CD4-positive, alpha-beta T cell (primary cell): ENCODE data around the gene KCTD11. TPM values are rescaled to one million over a fixed set of nuclear protein-coding genes. Genes with fewer than 3 reads are reported as not detected.
A peak's percentile ranks its signal among the peaks of the same experiment; 100 is the strongest.

ENCODE experiments used
- ATAC-seq: fragments of 200-7000 bp; cut with Tn5 transposase; one replicate; pipeline ENCODE4 v1.10.0; 2022; ENCODE audit warnings: mild to moderate bottlenecking; ENCODE audit not compliant: poor library complexity
- CTCF ChIA-PET: fragments of 350-600 bp; sonication (Branson Sonifier 250); formaldehyde crosslinking; loops from one replicate; lab custom pipeline; 2021; ENCODE audit warnings: antibody characterized with exemption, inconsistent platforms; lab: Charles Lee
- POLR2A ChIA-PET: fragments of 350-600 bp; sonication (Branson Sonifier 250); formaldehyde crosslinking; loops from one replicate; lab custom pipeline; 2021; ENCODE audit warnings: antibody characterized with exemption, inconsistent platforms; lab: Charles Lee
- DNase-seq, 14 experiments: peaks; one replicate each; pipeline ENCODE4 v3.0.0-alpha.2; 2013 to 2020; ENCODE audit warnings: mixed read lengths in 2 of 14
- H3K27ac ChIP-seq, 2 donors: one replicate each; pipeline versions ENCODE4 v1.5.1 to v1.7.0; 2013; ENCODE audit warnings: low read length in 2 of 2, low read depth in 1 of 2, mild to moderate bottlenecking in 1 of 2
- H3K27me3 ChIP-seq, 2 experiments: 1 replicate in 1 of 2; 2 replicates in 1 of 2; pipeline versions ENCODE4 v1.6.1 to v1.7.0; 2013; ENCODE audit warnings: low read length in 2 of 2, control low read depth in 1 of 2, mild to moderate bottlenecking in 1 of 2, moderate library complexity in 1 of 2; ENCODE audit not compliant: insufficient read depth in 2 of 2, control insufficient read depth in 1 of 2
- H3K36me3 ChIP-seq: one replicate; pipeline ENCODE4 v1.6.1; 2013; ENCODE audit warnings: low read length, control low read depth; ENCODE audit not compliant: insufficient read depth
- H3K4me1 ChIP-seq: one replicate; pipeline ENCODE4 v1.6.1; 2013; ENCODE audit warnings: low read length, control low read depth; ENCODE audit not compliant: insufficient read depth
- H3K4me3 ChIP-seq: one replicate; pipeline ENCODE4 v1.5.1; 2013; ENCODE audit warnings: mild to moderate bottlenecking, low read length, moderate library complexity
- H3K9me3 ChIP-seq, 2 experiments: 1 replicate in 1 of 2; 2 replicates in 1 of 2; pipeline versions ENCODE4 v1.6.1 to v1.7.0; 2013; ENCODE audit warnings: low read length in 2 of 2, mild to moderate bottlenecking in 2 of 2, control low read depth in 1 of 2, moderate library complexity in 1 of 2; ENCODE audit not compliant: control insufficient read depth in 1 of 2, insufficient read depth in 1 of 2
- H3K27ac Mint-ChIP-seq: one replicate; pipeline ENCODE4 v1.8.0; 2020; ENCODE audit warnings: mixed read lengths
- H3K27me3 Mint-ChIP-seq: one replicate; pipeline ENCODE4 v1.8.0; 2021; ENCODE audit warnings: mixed read lengths
- H3K36me3 Mint-ChIP-seq: one replicate; pipeline ENCODE4 v1.8.0; 2021; ENCODE audit warnings: low read depth, mixed read lengths
- H3K4me1 Mint-ChIP-seq: one replicate; pipeline ENCODE4 v1.8.0; 2021; ENCODE audit warnings: low read depth, mixed read lengths
- H3K4me3 Mint-ChIP-seq: one replicate; pipeline ENCODE4 v1.8.0; 2020; ENCODE audit warnings: mild to moderate bottlenecking, mixed read lengths
- H3K9me3 Mint-ChIP-seq: one replicate; pipeline ENCODE4 v1.8.0; 2020; ENCODE audit warnings: mixed read lengths
- intact Hi-C, 2 experiments: fragments of 100-400 bp; cut with DNase I in 1 of 2; cut with micrococcal nuclease in 1 of 2; formaldehyde crosslinking; loops; one replicate each; pipeline versions ENCODE4 v1.15.1 to v1.9.0; 2023 to 2025; cut with DNase I, micrococcal nuclease
- total RNA-seq, 174 experiments: library from RNA in 2 of 174; stranded (reverse) in 2 of 174; gene quantifications; one replicate each; pipeline ENCODE4 v1.2.3 and lab custom pipeline; 2021 to 2026
- TF ChIP-seq, protein P1 (sequence below): fragments of 200-600 bp; IDR thresholded peaks from one replicate; pipeline ENCODE4 v1.8.0; 2022; ENCODE audit warnings: antibody characterized with exemption, mild to moderate bottlenecking

Gene KCTD11
- total RNA-seq, 2 experiments from 2014 or later, result 1.3 to 1.6 TPM

GRCh38 chr17:7314719-7315569 is 37.0 kb upstream of the KCTD11 start, which contains the start of gene GPS2:
Gene GPS2, minus strand, starts transcription at chr17:7315360. Its CDS starts 308 bp downstream, at chr17:7315052.
- ATAC-seq (peak; percentile 79), DNase-seq (peak; percentile 88 to 97 (median 94))
- H3K27me3 ChIP-seq, result no peaks in the 10 kb centered on the region
- H3K4me1 ChIP-seq, result peaks cover 58% of the 10 kb centered on the region
- H3K4me3 Mint-ChIP-seq, result peak within 1 kb of the TSS; percentile 97
- H3K4me3 ChIP-seq, result peak within 1 kb of the TSS; percentile 86
- H3K36me3 Mint-ChIP-seq, result peaks cover 81% of the 10 kb centered on the region
- peak within 1 kb of the TSS; percentile 95 for H3K27ac Mint-ChIP-seq
- no peaks in the 10 kb centered on the region for H3K9me3 ChIP-seq
- ChIA-PET POLR2A (interaction anchor here (0.7 to 5.4 kb wide), 13 partner anchors 15 to 805 kb away, joined by 3 to 46 read pairs (median 5); partner anchors contain the start of genes ACADVL, ACAP1, DLG4 and DVL2), CTCF (interaction anchor here (1.1 to 1.2 kb wide), 2 partner anchors 19 to 22 kb away, joined by 3 read pairs; partner anchors contain the start of gene ACAP1)
- H3K9me3 Mint-ChIP-seq, result no peaks in the 10 kb centered on the region
- TF ChIP-seq, protein P1, sequence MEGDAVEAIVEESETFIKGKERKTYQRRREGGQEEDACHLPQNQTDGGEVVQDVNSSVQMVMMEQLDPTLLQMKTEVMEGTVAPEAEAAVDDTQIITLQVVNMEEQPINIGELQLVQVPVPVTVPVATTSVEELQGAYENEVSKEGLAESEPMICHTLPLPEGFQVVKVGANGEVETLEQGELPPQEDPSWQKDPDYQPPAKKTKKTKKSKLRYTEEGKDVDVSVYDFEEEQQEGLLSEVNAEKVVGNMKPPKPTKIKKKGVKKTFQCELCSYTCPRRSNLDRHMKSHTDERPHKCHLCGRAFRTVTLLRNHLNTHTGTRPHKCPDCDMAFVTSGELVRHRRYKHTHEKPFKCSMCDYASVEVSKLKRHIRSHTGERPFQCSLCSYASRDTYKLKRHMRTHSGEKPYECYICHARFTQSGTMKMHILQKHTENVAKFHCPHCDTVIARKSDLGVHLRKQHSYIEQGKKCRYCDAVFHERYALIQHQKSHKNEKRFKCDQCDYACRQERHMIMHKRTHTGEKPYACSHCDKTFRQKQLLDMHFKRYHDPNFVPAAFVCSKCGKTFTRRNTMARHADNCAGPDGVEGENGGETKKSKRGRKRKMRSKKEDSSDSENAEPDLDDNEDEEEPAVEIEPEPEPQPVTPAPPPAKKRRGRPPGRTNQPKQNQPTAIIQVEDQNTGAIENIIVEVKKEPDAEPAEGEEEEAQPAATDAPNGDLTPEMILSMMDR, result no peak
- H3K27ac ChIP-seq, result peak within 1 kb of the TSS; percentile 82 to 92
- H3K36me3 ChIP-seq, result peaks cover 70% of the 10 kb centered on the region
- intact Hi-C loops, result loop anchor here (2.0 to 5.0 kb wide), 2 partner anchors 14 to 372 kb away; partner anchors contain the start of genes NEURL4 (in 1 of the 2), TP53 (in 1 of the 2) and WRAP53 (in 1 of the 2)
- H3K27me3 Mint-ChIP-seq, result no peaks in the 10 kb centered on the region
- peaks cover 59% of the 10 kb centered on the region for H3K4me1 Mint-ChIP-seq

GRCh38 chr17:7315570-7316235 is 36.3 kb upstream of the KCTD11 start:
- Histone ChIP-seq H3K4me3 (peak overlapping the region; percentile 86), H3K9me3 (no peaks in the 10 kb centered on the region), H3K36me3 (peaks cover 67% of the 10 kb centered on the region), H3K27ac (peak overlapping the region; percentile 82 to 92), H3K4me1 (peaks cover 51% of the 10 kb centered on the region), H3K27me3 (no peaks in the 10 kb centered on the region)
- no peaks in the 10 kb centered on the region for H3K9me3 Mint-ChIP-seq
- DNase-seq (peak in 2 of 14 experiments; percentile 33 to 51), ATAC-seq (peak; percentile 1)
- ChIA-PET POLR2A (interaction anchor here (0.7 to 5.4 kb wide), 11 partner anchors 14 to 369 kb away, joined by 3 to 46 read pairs (median 6); partner anchors contain the start of genes ACADVL, ACAP1, DLG4 and DVL2), CTCF (interaction anchor here (1.1 to 1.2 kb wide), 2 partner anchors 20 to 21 kb away, joined by 3 read pairs; partner anchors contain the start of gene ACAP1)
- peak overlapping the region; percentile 97 for H3K4me3 Mint-ChIP-seq
- intact Hi-C loops, result loop anchor here (2.0 to 5.0 kb wide), 2 partner anchors 13 to 372 kb away; partner anchors contain the start of genes NEURL4 (in 1 of the 2), TP53 (in 1 of the 2) and WRAP53 (in 1 of the 2)
- TF ChIP-seq, protein P1, result no peak
- H3K36me3 Mint-ChIP-seq, result peaks cover 77% of the 10 kb centered on the region
- H3K27ac Mint-ChIP-seq, result peak overlapping the region; percentile 95
- peaks cover 51% of the 10 kb centered on the region for H3K4me1 Mint-ChIP-seq
- H3K27me3 Mint-ChIP-seq, result no peaks in the 10 kb centered on the region
